ENCODE results near the gene TMEM209. TPM values are rescaled to one million over a fixed set of nuclear protein-coding genes. Genes with fewer than 3 reads are reported as not detected.

Gene TMEM209
- total RNA-seq, 2 experiments from 2014 or later = 36.0 to 37.3 TPM

DNA sequence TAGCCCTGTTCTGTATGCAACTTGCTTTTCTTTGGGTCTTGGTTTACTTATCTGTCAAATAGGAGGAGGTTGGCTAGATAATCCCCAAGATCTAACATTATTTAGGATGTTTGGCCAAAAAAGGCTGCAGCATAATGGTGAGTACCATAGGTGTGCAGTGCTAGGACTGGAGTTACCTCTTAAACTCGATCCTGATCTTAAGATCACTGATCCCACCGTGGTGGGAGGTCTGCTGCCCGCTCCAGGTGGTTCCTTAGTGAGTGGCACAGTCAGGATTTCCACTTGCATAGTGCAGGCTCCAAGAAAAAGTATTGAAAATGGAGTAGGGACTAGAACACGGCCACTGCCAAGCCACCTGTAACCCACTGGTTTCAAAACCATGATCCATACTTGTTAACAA is 68.0 kb downstream of the TMEM209 start:
- H3K4me3 Mint-ChIP-seq = no peak overlapping the region
- no peak for DNase-seq
- CTCF ChIA-PET = interaction anchor here (0.8 kb wide), 1 partner anchor 587 kb away, joined by 4 read pairs; no protein-coding TSS in a partner anchor
- H3K27ac Mint-ChIP-seq = no peak overlapping the region
- intact Hi-C loops (cut with micrococcal nuclease) = no loop called here
- no peaks in the 10 kb centered on the region for H3K9me3 Mint-ChIP-seq
- no peaks in the 10 kb centered on the region for H3K36me3 Mint-ChIP-seq (ENCODE audit: low read depth)
- H3K4me1 Mint-ChIP-seq (ENCODE audit: low read depth) = peaks cover 9% of the 10 kb centered on the region
- H3K27me3 Mint-ChIP-seq (ENCODE audit: low read depth) = no peaks in the 10 kb centered on the region

DNA sequence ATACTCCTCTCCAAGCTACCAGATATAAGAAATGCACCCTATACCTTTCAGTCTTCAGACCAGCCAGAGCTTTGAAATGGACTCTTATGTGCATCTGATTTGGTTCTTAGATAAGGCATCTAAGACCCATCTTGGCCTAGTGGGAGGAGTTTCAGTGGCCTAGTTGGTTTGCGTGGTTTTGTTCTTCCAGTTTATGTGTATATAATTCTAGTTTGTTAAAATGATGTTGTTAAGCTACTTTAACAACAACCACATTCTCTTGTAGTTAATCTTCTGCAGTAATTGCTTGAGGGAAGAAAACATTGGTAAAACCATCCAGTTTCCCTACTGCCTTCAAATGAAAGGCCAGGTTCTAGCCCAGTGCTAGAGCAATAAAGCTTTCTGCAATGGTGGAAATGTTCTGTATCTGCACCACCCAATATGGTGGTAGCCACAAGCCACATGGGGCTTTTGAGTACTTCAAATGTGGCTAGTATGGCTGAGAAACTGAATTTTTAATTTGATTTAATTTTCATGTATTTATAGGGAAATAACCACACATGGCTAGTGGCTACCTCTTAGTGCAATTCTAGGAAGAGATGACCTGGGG is 68.5 kb downstream of the TMEM209 start:
- Mint-ChIP-seq H3K27ac (no peak overlapping the region), H3K9me3 (no peaks in the 10 kb centered on the region), H3K4me3 (no peak overlapping the region), H3K27me3 (ENCODE audit: low read depth) (no peaks in the 10 kb centered on the region), H3K4me1 (ENCODE audit: low read depth) (peaks cover 7% of the 10 kb centered on the region), H3K36me3 (ENCODE audit: low read depth) (no peaks in the 10 kb centered on the region)
- CTCF ChIA-PET = interaction anchor here (0.8 to 1.1 kb wide), 2 partner anchors 64 to 587 kb away, joined by 3 to 4 read pairs; no protein-coding TSS in a partner anchor
- no peak for DNase-seq
- intact Hi-C loops (cut with micrococcal nuclease) = no loop called here

DNA sequence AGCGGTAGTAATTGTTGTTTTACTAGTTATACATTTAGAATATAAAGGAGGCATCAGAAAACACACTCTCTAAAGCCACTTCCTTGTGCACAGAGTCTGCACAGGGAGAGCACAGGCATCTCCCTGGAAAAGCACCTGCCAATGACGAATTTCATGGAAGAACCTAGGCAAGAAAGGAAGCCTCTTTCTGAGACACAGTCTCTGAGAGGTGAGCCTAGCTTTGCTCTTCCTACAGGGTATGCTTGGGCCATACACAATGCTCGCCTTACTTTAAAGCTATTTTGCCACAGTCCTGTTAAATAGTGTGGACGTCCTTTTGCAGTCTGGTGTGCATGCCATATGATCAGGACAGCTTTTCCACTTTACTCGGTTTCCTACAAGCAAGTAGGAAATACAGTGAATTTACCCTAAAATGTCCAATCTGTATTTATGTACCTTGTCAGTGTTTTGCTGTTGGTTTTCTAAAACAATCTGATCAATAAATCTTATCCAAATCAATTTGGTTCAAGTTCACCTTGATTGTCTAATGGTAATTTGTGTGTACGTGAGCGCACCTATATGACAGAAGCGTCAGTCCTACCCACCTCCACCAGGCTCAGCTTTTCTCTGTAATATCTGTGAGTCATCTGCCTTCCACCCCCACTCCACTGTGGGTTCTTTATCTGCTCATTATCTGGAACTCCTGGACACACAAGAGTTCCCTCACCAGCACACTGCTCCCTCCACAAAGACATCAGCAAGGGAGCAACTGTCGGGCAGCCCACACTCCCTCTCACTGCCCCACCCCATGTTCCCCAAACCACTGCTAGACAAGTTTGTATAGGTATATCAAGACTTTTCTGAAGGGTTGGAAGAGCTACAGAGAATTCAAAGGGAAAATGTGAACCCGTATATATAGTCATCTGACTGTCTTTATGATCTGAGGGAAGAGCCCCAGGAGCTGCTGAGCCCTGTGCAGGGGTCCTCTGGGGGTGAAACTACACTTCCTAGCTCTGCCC is 69.7 kb downstream of the TMEM209 start:
- CTCF ChIA-PET = interaction anchor here (0.7 to 1.1 kb wide), 2 partner anchors 46 to 63 kb away, joined by 3 read pairs; no protein-coding TSS in a partner anchor
- Mint-ChIP-seq H3K4me3 (no peak overlapping the region), H3K4me1 (ENCODE audit: low read depth) (peaks cover 2% of the 10 kb centered on the region), H3K36me3 (ENCODE audit: low read depth) (peaks cover under 1% of the 10 kb centered on the region), H3K27me3 (ENCODE audit: low read depth) (no peaks in the 10 kb centered on the region), H3K27ac (no peak overlapping the region), H3K9me3 (no peaks in the 10 kb centered on the region)
- intact Hi-C loops (cut with micrococcal nuclease) = no loop called here
- DNase-seq = no peak

DNA sequence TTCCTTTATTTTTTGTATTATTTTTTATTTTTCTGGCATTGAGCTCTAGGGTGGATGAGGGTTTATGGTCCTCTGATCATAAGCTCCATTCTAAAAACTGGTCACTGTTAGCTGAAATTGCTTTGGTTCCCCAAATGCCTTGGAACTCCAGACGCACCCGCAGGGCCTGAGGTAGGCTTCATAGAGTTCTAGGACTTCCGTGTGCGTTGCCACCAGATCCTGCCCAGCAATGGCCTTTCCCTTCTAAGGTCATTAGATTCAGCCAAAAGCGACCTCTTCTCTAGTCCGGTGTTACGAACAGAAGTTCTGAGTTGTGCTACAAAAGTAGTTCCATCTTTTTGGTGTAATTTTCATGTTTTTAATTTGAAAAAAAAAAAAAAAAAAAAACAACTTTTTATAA is 70.5 kb downstream of the TMEM209 start:
- intact Hi-C loops (cut with micrococcal nuclease) = no loop called here
- CTCF ChIA-PET = interaction anchor here (0.6 to 0.9 kb wide), 3 partner anchors 45 to 290 kb away, joined by 3 to 4 read pairs (median 3); no protein-coding TSS in a partner anchor
- no peak overlapping the region for H3K27ac Mint-ChIP-seq
- H3K4me1 Mint-ChIP-seq (ENCODE audit: low read depth) = no peaks in the 10 kb centered on the region
- H3K9me3 Mint-ChIP-seq = no peaks in the 10 kb centered on the region
- DNase-seq = no peak
- peaks cover 4% of the 10 kb centered on the region for H3K36me3 Mint-ChIP-seq (ENCODE audit: low read depth)
- no peaks in the 10 kb centered on the region for H3K27me3 Mint-ChIP-seq (ENCODE audit: low read depth)
- no peak overlapping the region for H3K4me3 Mint-ChIP-seq

DNA sequence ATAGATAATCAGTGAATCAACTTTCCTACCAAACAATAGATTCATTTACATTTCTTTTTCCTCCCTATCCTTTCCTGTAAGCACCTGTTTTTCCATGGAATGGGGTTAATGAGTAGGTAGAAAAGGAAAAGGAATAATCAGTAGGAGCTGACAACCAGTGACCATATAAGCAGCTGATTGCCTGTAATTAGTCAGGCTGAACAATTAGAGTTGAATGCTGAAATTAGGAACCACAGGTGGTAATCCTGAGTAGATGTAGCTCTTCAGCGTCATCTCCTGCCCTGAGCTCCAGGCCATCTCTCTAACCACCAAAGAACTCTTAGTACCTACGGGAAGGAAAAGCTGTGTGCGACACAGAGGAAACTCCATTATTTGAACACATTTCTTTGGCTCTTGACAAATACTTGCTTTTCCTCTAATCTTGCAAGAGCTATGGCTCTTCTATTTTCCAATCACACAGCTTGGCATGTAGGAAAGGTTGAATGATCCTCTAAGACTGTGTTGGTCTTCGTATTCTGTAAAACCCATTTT is 71.0 kb downstream of the TMEM209 start:
- Mint-ChIP-seq H3K9me3 (no peaks in the 10 kb centered on the region), H3K4me1 (ENCODE audit: low read depth) (no peaks in the 10 kb centered on the region), H3K4me3 (no peak overlapping the region), H3K27ac (no peak overlapping the region), H3K36me3 (ENCODE audit: low read depth) (peaks cover 9% of the 10 kb centered on the region), H3K27me3 (ENCODE audit: low read depth) (no peaks in the 10 kb centered on the region)
- DNase-seq = no peak
- intact Hi-C loops (cut with micrococcal nuclease) = no loop called here
- CTCF ChIA-PET = interaction anchor here (0.6 to 2.1 kb wide), 5 partner anchors 16 to 624 kb away, joined by 3 to 6 read pairs (median 4); no protein-coding TSS in a partner anchor

DNA sequence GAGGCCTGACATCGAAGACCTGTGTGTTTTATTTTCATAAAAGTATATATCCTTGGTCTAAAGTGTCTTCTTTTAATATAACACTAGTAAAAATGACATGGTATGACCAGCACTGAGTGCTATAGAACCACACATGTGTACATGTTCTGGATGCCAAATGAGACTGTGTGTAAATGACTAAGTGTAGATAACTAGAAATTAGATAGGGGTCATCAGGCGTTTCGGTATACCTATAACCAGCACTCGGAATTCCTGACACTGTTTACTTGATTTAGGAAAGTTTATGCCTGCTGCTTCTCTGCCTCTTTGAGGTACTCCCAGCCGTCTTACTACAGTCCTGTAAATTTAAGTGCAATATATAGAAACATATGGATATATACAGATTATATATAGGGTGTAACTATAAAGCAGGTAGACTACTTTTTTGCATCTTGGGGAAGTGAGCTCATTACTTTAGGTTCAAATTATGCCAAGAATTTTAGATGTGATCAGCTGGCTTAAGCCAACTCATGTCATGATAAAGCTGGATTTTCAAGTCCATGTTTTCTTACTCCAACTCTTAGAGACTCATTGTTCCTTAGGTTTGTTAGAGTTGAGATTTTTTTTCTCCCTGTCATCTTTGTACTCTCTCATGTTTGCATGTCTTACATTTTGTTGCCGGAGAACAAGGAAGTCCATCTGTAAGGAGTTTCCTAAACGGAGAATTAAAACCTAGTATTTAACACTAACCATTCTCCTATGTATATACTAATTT is 72.0 kb downstream of the TMEM209 start:
- H3K36me3 Mint-ChIP-seq (ENCODE audit: low read depth) = peaks cover 13% of the 10 kb centered on the region
- H3K9me3 Mint-ChIP-seq = no peaks in the 10 kb centered on the region
- no peak overlapping the region for H3K27ac Mint-ChIP-seq
- CTCF ChIA-PET = interaction anchor here (1.0 to 2.1 kb wide), 3 partner anchors 12 to 625 kb away, joined by 4 to 6 read pairs (median 6); no protein-coding TSS in a partner anchor
- H3K27me3 Mint-ChIP-seq (ENCODE audit: low read depth) = no peaks in the 10 kb centered on the region
- no peak for DNase-seq
- intact Hi-C loops (cut with micrococcal nuclease) = no loop called here
- no peak overlapping the region for H3K4me3 Mint-ChIP-seq
- no peaks in the 10 kb centered on the region for H3K4me1 Mint-ChIP-seq (ENCODE audit: low read depth)

DNA sequence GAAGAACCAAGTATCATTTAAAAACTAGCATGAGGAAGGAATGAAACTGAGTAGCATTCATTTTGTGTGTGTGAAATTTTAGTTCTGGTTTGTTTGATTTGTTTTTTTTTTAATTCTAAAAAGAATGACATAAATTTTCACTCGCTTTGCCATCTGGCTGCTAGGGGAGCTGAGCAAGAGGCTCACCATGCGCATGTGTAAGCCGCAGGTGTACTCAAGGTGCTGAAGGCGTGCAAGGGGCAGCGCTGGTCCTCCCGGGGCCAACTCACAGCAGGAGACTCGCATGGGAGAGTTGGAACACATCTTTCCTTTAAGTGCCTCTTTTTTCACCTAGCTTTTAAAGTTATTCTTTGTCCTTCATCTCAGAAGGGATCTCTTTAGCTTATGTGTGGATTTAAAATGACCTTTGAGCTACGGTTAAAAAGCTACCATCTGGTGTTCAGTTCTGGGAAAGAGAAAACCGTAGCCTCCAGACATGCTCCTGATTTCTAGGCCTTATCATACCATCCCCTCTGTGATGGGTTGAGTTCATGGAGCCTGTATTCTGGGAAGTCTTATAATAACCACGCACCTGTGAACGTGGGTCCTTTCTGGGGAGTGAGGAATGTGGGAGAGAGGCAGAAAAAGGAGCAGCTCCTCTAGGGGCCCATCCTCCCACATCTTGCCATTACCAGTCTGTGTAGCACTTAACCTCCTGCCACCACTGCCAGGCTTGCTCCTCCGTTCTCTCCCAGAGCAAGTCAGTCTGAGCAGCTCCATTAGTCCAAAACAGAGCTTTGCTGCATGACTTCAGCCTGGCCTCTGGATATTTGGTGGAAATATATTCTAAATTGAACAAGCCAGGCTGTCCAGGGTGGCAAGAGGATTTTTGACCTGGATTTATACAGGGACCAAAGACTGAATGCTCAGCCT is 73.0 kb downstream of the TMEM209 start:
- CTCF ChIA-PET = interaction anchor here (1.6 to 2.1 kb wide), 2 partner anchors 11 to 626 kb away, joined by 6 read pairs; no protein-coding TSS in a partner anchor
- H3K4me1 Mint-ChIP-seq (ENCODE audit: low read depth) = no peaks in the 10 kb centered on the region
- no peaks in the 10 kb centered on the region for H3K9me3 Mint-ChIP-seq
- H3K27ac Mint-ChIP-seq = no peak overlapping the region
- H3K4me3 Mint-ChIP-seq = no peak overlapping the region
- peaks cover 17% of the 10 kb centered on the region for H3K36me3 Mint-ChIP-seq (ENCODE audit: low read depth)
- no peak for DNase-seq
- intact Hi-C loops (cut with micrococcal nuclease) = no loop called here
- no peaks in the 10 kb centered on the region for H3K27me3 Mint-ChIP-seq (ENCODE audit: low read depth)

DNA sequence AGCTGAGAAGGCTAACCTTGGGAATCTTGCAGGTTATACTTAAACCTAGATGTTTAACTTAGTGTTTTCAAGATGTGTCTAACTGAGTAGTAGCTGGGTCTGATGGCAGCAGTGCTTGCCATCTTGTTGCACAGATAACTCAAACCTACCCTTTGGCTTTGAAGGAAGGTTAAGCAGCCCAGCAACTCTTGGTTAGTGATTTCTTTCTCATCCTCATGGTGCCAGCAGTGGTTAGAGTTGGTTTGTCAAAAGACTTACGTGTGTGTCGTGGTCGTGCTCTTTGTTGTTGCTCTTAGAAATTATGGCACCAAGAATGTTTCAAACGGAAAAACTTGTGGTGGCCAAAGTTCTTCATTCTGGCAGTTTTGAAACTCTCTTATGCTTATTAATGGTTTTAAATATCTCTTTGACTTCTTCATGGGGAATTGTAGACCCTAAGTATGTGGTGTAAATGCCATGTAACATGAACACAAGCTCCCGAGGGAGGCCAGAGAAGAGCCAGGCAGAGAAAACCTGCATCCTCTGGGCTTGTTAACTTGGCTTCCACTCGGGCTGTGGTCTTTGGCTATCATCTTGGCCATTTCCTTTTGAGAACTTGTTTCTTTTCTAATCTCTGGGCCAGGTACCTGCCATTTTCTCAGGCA is 73.9 kb downstream of the TMEM209 start:
- intact Hi-C loops (cut with micrococcal nuclease) = no loop called here
- CTCF ChIA-PET = interaction anchor here (1.6 kb wide), 1 partner anchor 10 kb away, joined by 6 read pairs; no protein-coding TSS in a partner anchor
- no peak overlapping the region for H3K4me3 Mint-ChIP-seq
- H3K4me1 Mint-ChIP-seq (ENCODE audit: low read depth) = no peaks in the 10 kb centered on the region
- no peaks in the 10 kb centered on the region for H3K27me3 Mint-ChIP-seq (ENCODE audit: low read depth)
- H3K9me3 Mint-ChIP-seq = no peaks in the 10 kb centered on the region
- no peak for DNase-seq
- H3K36me3 Mint-ChIP-seq (ENCODE audit: low read depth) = peaks cover 21% of the 10 kb centered on the region
- H3K27ac Mint-ChIP-seq = no peak overlapping the region

DNA sequence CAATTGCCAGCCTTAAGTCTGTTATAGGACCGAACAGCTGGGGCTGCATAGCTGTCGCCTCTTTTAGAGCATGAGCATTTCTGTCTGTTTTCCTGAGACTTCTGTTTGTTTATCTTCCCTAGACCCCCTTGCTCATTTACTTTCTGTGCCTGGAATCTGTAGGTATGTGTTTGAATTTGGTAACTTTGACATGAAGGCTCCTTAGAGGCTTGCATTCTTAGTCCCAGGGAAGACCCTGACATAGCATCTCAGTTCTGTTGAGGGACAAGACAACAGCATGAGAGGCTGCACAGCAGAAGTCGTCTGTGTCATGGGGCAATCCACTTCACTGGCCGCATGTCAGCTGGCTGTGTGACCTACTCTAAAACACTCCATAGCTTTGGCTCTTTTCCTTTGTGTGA is 76.2 kb downstream of the TMEM209 start:
- peaks cover 21% of the 10 kb centered on the region for H3K36me3 Mint-ChIP-seq (ENCODE audit: low read depth)
- CTCF ChIA-PET = interaction anchor here (0.5 to 0.6 kb wide), 2 partner anchors 42 to 65 kb away, joined by 3 to 4 read pairs; no protein-coding TSS in a partner anchor

DNA sequence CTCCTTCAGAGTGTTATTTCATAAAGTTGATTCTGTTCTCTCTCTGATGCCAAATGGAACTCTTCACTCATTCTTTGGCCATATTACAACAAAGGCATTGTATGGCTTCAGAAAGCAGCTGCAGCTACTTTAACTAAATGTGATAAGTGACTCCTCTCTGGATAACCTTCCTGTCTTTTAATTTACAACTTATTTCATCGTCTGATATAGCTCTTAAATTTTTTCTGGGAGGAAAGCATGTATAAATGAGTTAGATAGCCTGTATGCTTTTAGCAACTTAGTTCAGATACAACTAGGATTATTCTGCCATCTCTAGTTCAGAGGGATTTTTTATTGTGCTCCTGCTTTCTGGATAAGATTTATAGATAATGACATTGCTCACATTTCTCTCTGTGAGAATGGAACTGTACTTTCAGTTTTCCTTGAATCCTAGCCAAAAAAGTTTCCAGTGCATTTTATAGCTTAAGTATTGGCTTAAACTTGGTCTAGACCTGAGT is 77.3 kb downstream of the TMEM209 start:
- CTCF ChIA-PET = no interaction called here
- H3K4me1 Mint-ChIP-seq (ENCODE audit: low read depth) = no peaks in the 10 kb centered on the region
- no peak for DNase-seq
- intact Hi-C loops (cut with micrococcal nuclease) = no loop called here
- H3K4me3 Mint-ChIP-seq = no peak overlapping the region
- no peaks in the 10 kb centered on the region for H3K9me3 Mint-ChIP-seq
- peaks cover 22% of the 10 kb centered on the region for H3K36me3 Mint-ChIP-seq (ENCODE audit: low read depth)
- no peaks in the 10 kb centered on the region for H3K27me3 Mint-ChIP-seq (ENCODE audit: low read depth)
- no peak overlapping the region for H3K27ac Mint-ChIP-seq

More for the DNA sequence above, 76.2 kb downstream of the TMEM209 start:
- H3K4me3 Mint-ChIP-seq = no peak overlapping the region
- no peaks in the 10 kb centered on the region for H3K4me1 Mint-ChIP-seq (ENCODE audit: low read depth)
- H3K27ac Mint-ChIP-seq = no peak overlapping the region
- no peak for DNase-seq
- no peaks in the 10 kb centered on the region for H3K27me3 Mint-ChIP-seq (ENCODE audit: low read depth)
- intact Hi-C loops (cut with micrococcal nuclease) = no loop called here
- no peaks in the 10 kb centered on the region for H3K9me3 Mint-ChIP-seq
